Astrocyte (in vitro differentiated cells and primary cell): ENCODE results near the gene FRYL.

Experiments
- CTCF ChIP-seq: IDR thresholded peaks from 2 replicates; pipeline ENCODE4 v1.5.1; 2011; ENCODE audit warnings: low read depth, mild to moderate bottlenecking, inconsistent platforms, low read length, moderate library complexity; ENCODE audit not compliant: insufficient read depth
- EZH2 ChIP-seq: IDR thresholded peaks from 2 replicates; pipeline ENCODE4 v1.6.1; 2012; ENCODE audit warnings: mild to moderate bottlenecking, low read length, inconsistent platforms; ENCODE audit not compliant: insufficient read depth

DNA sequence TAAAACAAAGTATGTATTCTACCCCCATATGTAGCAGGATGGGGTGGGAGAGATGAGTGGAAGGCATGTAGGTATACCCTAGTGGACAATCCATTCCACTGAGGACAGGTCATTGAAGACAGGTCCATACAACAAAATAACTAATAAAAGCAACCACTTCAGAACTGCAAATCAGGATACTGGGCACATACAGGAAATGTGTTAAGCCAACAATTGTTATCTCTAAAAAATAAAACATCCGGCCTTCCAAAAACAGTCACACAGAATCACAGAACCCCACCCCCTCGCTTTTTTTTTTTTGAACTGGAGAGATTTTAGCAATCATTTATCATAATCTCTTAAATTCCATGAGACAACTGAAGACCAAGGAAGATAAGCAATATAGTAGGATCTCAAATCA, 112.9 kb downstream of the FRYL start:
- TF ChIP-seq CTCF: no peak
- TF ChIP-seq EZH2: no peak
